A549 (cell line): Measurements from ENCODE around the gene EHF.

Experiments
- BCL3 ChIP-seq: fragments of >200 bp; sonication (Bioruptor Twin); formaldehyde crosslinking; IDR thresholded peaks from 3 replicates; pipeline ENCODE4 v1.6.1; 2016
- BHLHE40 ChIP-seq: IDR thresholded peaks from 2 replicates; pipeline ENCODE4 v1.6.1; 2012; ENCODE audit warnings: low read depth, low read length, inconsistent platforms
- CEBPB ChIP-seq, 2 experiments: fragments of >200 bp in 1 of 2; sonication (Bioruptor Twin) in 1 of 2; formaldehyde crosslinking in 1 of 2; IDR thresholded peaks; 2 replicates each; pipeline ENCODE4 v1.6.1; 2012 to 2016
- CHD2 ChIP-seq: fragments of 150-350 bp; IDR thresholded peaks from 2 replicates; pipeline ENCODE4 v1.6.1; 2014; ENCODE audit warnings: low read length; ENCODE audit not compliant: partially characterized antibody
- CHD4 ChIP-seq: fragments of 200-600 bp; sonication (generic); IDR thresholded peaks from 2 replicates; pipeline ENCODE4 v1.6.1; 2016; ENCODE audit warnings: antibody characterized with exemption, mild to moderate bottlenecking, borderline replicate concordance
- FOSB ChIP-seq: fragments of 250-450 bp; sonication (Bioruptor Pico); IDR thresholded peaks from 2 replicates; pipeline ENCODE4 v1.5.0; 2020; ENCODE audit warnings: mild to moderate bottlenecking, moderate library complexity
- MAZ ChIP-seq: fragments of 150-350 bp; IDR thresholded peaks from 2 replicates; pipeline ENCODE4 v1.6.1; 2014; ENCODE audit warnings: antibody characterized with exemption, low read depth, low read length, borderline replicate concordance
- POLR2A ChIP-seq: IDR thresholded peaks from 2 replicates; pipeline ENCODE4 v1.6.1; 2012; ENCODE audit warnings: mild to moderate bottlenecking, low read length
- RAD21 ChIP-seq, 2 experiments: fragments of >200 bp in 1 of 2; sonication (Bioruptor Twin) in 1 of 2; formaldehyde crosslinking in 1 of 2; IDR thresholded peaks in 1 of 2; conservative IDR thresholded peaks in 1 of 2; 2 replicates in 1 of 2; 3 replicates in 1 of 2; pipeline ENCODE4 v1.6.1; 2012 to 2018; ENCODE audit warnings: inconsistent platforms in 1 of 2
- RFX5 ChIP-seq: fragments of 450-650 bp; IDR thresholded peaks from 2 replicates; pipeline ENCODE4 v1.7.1; 2014; ENCODE audit warnings: antibody characterized with exemption, mild to moderate bottlenecking, moderate library complexity
- ZFP36 ChIP-seq: fragments of 450-650 bp; IDR thresholded peaks from 2 replicates; pipeline ENCODE4 v1.6.1; 2014; ENCODE audit warnings: borderline replicate concordance; ENCODE audit not compliant: partially characterized antibody
- TF ChIP-seq, protein P1 (sequence below): fragments of >200 bp; sonication (Bioruptor Twin); formaldehyde crosslinking; IDR thresholded peaks from 3 replicates; pipeline ENCODE4 v1.5.1; 2016
- TF ChIP-seq, protein P2 (sequence below): fragments of 450-650 bp; IDR thresholded peaks from 2 replicates; pipeline ENCODE4 v1.6.1; 2014; ENCODE audit warnings: antibody characterized with exemption

- TF ChIP-seq MAZ (no peak), ZFP36 (no peak), CHD2 (no peak), RAD21 (conservative IDR thresholded peaks at IDR 0.05 in 1 of 2, IDR thresholded peaks at IDR 0.05 in 1 of 2) (no peak), CEBPB (IDR thresholded peaks at IDR 0.05) (no peak), BCL3 (no peak), BHLHE40 (no peak), POLR2A (no peak), CHD4 (no peak), FOSB (CRISPR knock-in tag) (no peak), RFX5 (no peak)
- TF ChIP-seq, protein P1, sequence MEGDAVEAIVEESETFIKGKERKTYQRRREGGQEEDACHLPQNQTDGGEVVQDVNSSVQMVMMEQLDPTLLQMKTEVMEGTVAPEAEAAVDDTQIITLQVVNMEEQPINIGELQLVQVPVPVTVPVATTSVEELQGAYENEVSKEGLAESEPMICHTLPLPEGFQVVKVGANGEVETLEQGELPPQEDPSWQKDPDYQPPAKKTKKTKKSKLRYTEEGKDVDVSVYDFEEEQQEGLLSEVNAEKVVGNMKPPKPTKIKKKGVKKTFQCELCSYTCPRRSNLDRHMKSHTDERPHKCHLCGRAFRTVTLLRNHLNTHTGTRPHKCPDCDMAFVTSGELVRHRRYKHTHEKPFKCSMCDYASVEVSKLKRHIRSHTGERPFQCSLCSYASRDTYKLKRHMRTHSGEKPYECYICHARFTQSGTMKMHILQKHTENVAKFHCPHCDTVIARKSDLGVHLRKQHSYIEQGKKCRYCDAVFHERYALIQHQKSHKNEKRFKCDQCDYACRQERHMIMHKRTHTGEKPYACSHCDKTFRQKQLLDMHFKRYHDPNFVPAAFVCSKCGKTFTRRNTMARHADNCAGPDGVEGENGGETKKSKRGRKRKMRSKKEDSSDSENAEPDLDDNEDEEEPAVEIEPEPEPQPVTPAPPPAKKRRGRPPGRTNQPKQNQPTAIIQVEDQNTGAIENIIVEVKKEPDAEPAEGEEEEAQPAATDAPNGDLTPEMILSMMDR, result no peak
- TF ChIP-seq, protein P2, sequence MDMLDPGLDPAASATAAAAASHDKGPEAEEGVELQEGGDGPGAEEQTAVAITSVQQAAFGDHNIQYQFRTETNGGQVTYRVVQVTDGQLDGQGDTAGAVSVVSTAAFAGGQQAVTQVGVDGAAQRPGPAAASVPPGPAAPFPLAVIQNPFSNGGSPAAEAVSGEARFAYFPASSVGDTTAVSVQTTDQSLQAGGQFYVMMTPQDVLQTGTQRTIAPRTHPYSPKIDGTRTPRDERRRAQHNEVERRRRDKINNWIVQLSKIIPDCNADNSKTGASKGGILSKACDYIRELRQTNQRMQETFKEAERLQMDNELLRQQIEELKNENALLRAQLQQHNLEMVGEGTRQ, result no peak
These were observed 5.5 kb downstream of the EHF start for GRCh38 chr11:34626393-34626792.
